ENCODE data around the gene TANGO2. TPM values are rescaled to one million over a fixed set of nuclear protein-coding genes. Genes with fewer than 3 reads are reported as not detected.

The TANGO2 gene
- total and polyA plus RNA-seq, 2 of the 8 experiments (the other 6 are each of a cell fraction or from before 2014, with no cell fraction given), result 10.1 to 18.4 TPM

DNA sequence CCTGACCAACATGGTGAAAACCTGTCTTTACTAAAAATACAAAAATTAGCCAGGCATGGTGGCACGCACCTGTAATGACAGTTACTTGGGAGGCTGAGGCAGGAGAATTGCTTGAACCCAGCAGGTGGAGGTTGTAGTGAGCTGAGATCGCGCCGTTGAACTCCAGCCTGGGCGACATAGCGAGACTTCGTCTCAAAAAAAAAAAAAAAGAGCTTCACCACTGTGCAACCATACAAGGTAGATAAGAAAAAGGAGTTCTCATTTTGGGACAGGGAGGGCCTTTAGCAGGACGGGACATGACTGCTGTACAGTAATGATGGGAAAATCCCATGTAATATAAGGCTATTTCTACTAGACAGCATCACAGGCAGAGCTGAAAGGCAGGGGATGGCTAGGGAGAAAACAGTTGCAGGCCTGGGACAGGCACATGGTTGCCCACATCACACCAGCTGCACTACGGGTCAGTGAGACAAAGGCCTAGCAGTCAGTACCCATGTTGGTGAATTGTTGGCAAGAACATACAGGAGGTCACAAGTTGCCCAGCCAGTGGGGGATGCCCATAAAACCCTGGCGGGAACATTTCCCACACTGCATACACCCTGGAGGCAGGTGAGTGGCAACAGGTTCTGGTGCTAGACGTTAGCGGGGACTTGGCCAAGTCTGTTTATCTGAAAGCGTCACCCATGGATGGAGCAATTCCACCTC is 5.4 kb downstream of the TANGO2 start:
- DNase-seq (ENCODE audit: low read depth in 1 of 2, low spot score in 2 of 2) (no peak), FAIRE-seq (no peak)
- POLR2A ChIA-PET (ENCODE audit: partially characterized antibody), result interaction anchor here (1.1 to 1.2 kb wide), 3 partner anchors 14 to 96 kb away, joined by 3 read pairs; no protein-coding TSS in a partner anchor
- peaks cover 10 to 18% of the 10 kb centered on the region in 2 experiments for H4K20me1 ChIP-seq (replicated peaks in 1 of 2; ENCODE audit: control insufficient read depth in 1 of 2, insufficient read depth in 2 of 2, low read length in 2 of 2)
- no peak overlapping the region for H3K4me2 ChIP-seq (ENCODE audit: insufficient read depth in 1 of 2, low read depth in 2 of 2, low read length in 2 of 2)
- H2AK5ac ChIP-seq (ENCODE audit: low read depth, low read length), result no peak overlapping the region
- WGBS, 2 experiments (ENCODE audit: extremely low coverage in 1 of 2, insufficient coverage in 1 of 2, insufficient read length in 1 of 2, insufficient replicate concordance in 2 of 2, low coverage in 1 of 2, low lambda C conversion rate in 2 of 2, missing lambda C conversion rate in 1 of 2), result 94% methylated on average over 8 of the region's 13 CpGs; no CpG with 5 or more reads in 1 of the 2 experiments
- no peak overlapping the region for H3K56ac ChIP-seq (replicated peaks; ENCODE audit: insufficient read length, low read depth, low read length)
- H3K18ac ChIP-seq (ENCODE audit: extremely low read depth, low read length), result no peak overlapping the region
- no peak overlapping the region for H3K4ac ChIP-seq (replicated peaks; ENCODE audit: insufficient read length, low read depth, low read length)
- H3K9ac ChIP-seq (replicated peaks in 1 of 4; ENCODE audit: extremely low read depth in 1 of 4, low read depth in 3 of 4, low read length in 3 of 4), result no peak overlapping the region
- no peak overlapping the region for H2BK120ac ChIP-seq (replicated peaks; ENCODE audit: low read depth, low read length)
- no peak overlapping the region for H2BK5ac ChIP-seq (ENCODE audit: low read depth, low read length)
- H3K79me1 ChIP-seq (ENCODE audit: low read depth, low read length), result peaks cover 8% of the 10 kb centered on the region
- H4K8ac ChIP-seq (ENCODE audit: extremely low read depth, insufficient read depth, low read length), result no peak overlapping the region
- H3K23ac ChIP-seq (ENCODE audit: insufficient read length), result no peak overlapping the region
- no peak overlapping the region for H4K5ac ChIP-seq (ENCODE audit: insufficient read length, low read depth, low read length)
- H3K4me1 ChIP-seq (replicated peaks in 1 of 4; ENCODE audit: control insufficient read depth in 3 of 4, insufficient read depth in 4 of 4, low read length in 3 of 4), result peaks cover 0 to 8% (median 5%) of the 10 kb centered on the region in 4 experiments; a peak in 5 of 7 replicates
- H2BK20ac ChIP-seq (ENCODE audit: low read length), result no peak overlapping the region
- peaks cover 1% of the 10 kb centered on the region; the same call in 1 of the 2 replicates for H3K23me2 ChIP-seq (ENCODE audit: low read depth, low read length)
- H3K27ac ChIP-seq (ENCODE audit: low read depth, low read length), result no peak overlapping the region
- H2BK15ac ChIP-seq (ENCODE audit: low read length), result no peak overlapping the region
- H3K9me3 ChIP-seq (ENCODE audit: insufficient read depth in 2 of 2, low read depth in 1 of 2, low read length in 1 of 2), result no peaks in the 10 kb centered on the region
- H3K79me2 ChIP-seq (ENCODE audit: control insufficient read depth in 1 of 2, insufficient read depth in 2 of 2, low read length in 2 of 2), result no peaks in the 10 kb centered on the region
- H3K14ac ChIP-seq (ENCODE audit: insufficient read length), result no peak overlapping the region
- H3K27me3 ChIP-seq (replicated peaks in 1 of 4; ENCODE audit: control insufficient read depth in 3 of 4, extremely low read depth in 1 of 4, insufficient read depth in 3 of 4, low read length in 3 of 4), result no peaks in the 10 kb centered on the region
- H4K91ac ChIP-seq (replicated peaks; ENCODE audit: insufficient read length, low read length), result no peak overlapping the region
- no peak overlapping the region for H3K4me3 ChIP-seq (ENCODE audit: extremely low read depth in 1 of 4, insufficient read depth in 2 of 4, low read depth in 3 of 4, low read length in 4 of 4)
- no peak overlapping the region for H2BK12ac ChIP-seq (ENCODE audit: low read depth, low read length)
- no peak overlapping the region for H2AFZ ChIP-seq (ENCODE audit: low read length)
- H3K36me3 ChIP-seq (ENCODE audit: control insufficient read depth in 2 of 4, insufficient read depth in 4 of 4, low read length in 3 of 4), result no peaks in the 10 kb centered on the region
- CTCF ChIA-PET (ENCODE audit: partially characterized antibody), result interaction anchor here (0.7 to 8.6 kb wide), 12 partner anchors 12 to 330 kb away, joined by 3 to 54 read pairs (median 4); no protein-coding TSS in a partner anchor
- TF ChIP-seq RBBP5 (IDR thresholded peaks at IDR 0.05; ENCODE audit: borderline replicate concordance, low read depth, low read length) (no peak), SP1 (IDR thresholded peaks at IDR 0.05; ENCODE audit: low read depth, low read length) (no peak), SIRT6 (IDR thresholded peaks at IDR 0.05; ENCODE audit: low read length) (no peak), RXRA (IDR thresholded peaks at IDR 0.05; ENCODE audit: insufficient read depth, low read depth, low read length) (no peak), CEBPB (IDR thresholded peaks at IDR 0.05; ENCODE audit: low read depth, low read length) (no peak), CTBP2 (IDR thresholded peaks at IDR 0.05; ENCODE audit: borderline replicate concordance, insufficient read depth, insufficient read length, low read length) (no peak), BCL11A (IDR thresholded peaks at IDR 0.05; ENCODE audit: low read depth in 2 of 2, low read length in 2 of 2) (no peak), TAF1 (IDR thresholded peaks at IDR 0.05; ENCODE audit: low read depth, low read length) (no peak), HDAC2 (IDR thresholded peaks at IDR 0.05; ENCODE audit: borderline replicate concordance in 1 of 2, low read depth in 2 of 2, low read length in 2 of 2) (no peak), JUN (IDR thresholded peaks at IDR 0.05; ENCODE audit: low read depth, low read length) (no peak)
- TF ChIP-seq, protein P1, sequence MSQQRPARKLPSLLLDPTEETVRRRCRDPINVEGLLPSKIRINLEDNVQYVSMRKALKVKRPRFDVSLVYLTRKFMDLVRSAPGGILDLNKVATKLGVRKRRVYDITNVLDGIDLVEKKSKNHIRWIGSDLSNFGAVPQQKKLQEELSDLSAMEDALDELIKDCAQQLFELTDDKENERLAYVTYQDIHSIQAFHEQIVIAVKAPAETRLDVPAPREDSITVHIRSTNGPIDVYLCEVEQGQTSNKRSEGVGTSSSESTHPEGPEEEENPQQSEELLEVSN (IDR thresholded peaks at IDR 0.05), result no peak

Measured in H1 (cell line).